HG03196 (cell line): ENCODE results near the gene SPRED2.
"Not testable (repeated sequence)": the region's sequence is repeated elsewhere in the genome, so short reads cannot be mapped to it uniquely, and the experiment has no call there.

Experiments used
- ATAC-seq: cut with Tn5 transposase; IDR thresholded peaks from one replicate; pipeline ENCODE4 v1.9.1; 2021; ENCODE audit not compliant: unreplicated experiment

SPRED2 gene

GRCh38 chr2:65345631-65346030 lies 86.8 kb downstream of the SPRED2 start:
- no peak for ATAC-seq

DNA sequence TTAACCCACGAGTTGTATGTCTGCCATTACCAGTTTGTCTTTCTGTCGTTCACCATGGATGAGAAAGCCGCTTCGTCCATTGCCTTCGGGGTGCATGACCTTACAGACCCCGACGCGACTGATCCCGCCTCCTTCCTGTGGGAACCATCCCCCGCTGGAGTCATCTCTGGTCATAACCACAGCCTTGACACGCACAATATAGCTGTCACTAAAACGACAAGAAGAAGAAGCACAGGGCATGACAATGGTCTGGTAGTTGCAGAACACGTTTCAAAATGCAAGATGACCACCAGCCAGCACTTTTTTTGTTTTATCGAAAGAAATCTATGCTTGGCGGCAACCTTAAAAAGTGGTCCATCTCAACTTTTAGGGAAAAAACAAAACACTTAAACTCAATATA lies 87.7 kb downstream of the SPRED2 start:
- no peak for ATAC-seq

GRCh38 chr2:65344182-65344581 lies 88.2 kb downstream of the SPRED2 start:
- no peak for ATAC-seq

GRCh38 chr2:65343386-65343785 lies 89.0 kb downstream of the SPRED2 start:
- ATAC-seq = no peak

DNA sequence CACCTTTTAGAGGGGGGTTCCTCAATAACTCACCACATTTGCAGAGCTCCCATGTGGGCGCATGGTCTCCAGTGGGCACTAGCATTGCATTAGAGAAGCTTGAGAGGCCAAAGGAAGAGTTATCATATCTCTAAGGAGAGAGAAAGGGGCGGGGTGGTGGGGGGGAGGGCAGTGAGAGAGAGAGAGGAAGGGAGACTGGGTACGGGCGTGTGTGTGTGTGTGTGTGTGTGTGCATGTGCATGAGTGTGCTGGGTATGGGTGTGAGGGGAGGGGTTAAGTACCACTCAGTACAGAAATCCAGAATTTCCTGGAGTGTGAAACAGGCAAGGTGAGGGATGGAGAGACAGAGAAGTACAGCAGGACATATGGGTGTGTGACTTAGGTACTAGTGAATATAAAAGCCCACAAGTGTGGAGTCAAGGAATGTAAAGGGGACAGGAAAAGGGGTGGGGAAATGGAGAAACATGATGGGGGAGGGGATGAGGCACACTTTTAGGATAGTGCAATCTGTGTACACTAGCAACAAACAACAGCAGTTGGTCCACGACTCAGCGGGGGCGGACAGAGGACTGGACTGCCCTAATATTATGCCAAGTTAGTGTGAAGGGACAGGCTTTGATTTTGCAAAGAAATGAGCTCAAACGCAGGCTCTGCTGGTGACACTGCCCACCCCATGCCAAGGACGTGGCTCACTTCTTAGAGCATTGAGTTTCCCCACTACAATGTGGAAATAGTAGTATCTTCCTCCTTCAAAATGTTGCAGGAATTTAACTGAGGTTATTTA lies 91.3 kb downstream of the SPRED2 start:
- no peak for ATAC-seq

GRCh38 chr2:65339648-65340047 lies 92.8 kb downstream of the SPRED2 start:
- ATAC-seq = no peak

GRCh38 chr2:65338830-65339495 lies 93.4 kb downstream of the SPRED2 start:
- not testable (repeated sequence) for ATAC-seq

GRCh38 chr2:65337915-65338314 lies 94.5 kb downstream of the SPRED2 start:
- ATAC-seq = not testable (repeated sequence)

DNA sequence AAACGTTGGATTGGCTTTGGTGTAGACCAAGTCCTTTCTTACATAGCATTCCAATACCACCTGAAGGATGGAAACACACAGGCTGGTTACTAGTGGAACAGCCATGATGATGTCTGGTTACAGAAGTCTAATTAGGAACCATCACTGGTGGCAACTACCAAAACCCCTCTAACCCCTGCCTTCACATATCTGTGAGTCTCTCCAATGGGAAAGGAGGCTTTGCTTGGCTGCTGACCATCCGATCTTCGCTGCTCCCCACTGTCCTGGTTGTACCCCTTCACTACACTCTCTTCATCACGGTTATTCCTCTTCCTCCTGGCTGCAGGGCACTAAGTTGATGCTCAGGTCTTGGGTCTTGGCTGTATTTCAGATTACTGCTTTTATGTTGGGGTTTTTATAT lies 97.7 kb downstream of the SPRED2 start:
- no peak for ATAC-seq

DNA sequence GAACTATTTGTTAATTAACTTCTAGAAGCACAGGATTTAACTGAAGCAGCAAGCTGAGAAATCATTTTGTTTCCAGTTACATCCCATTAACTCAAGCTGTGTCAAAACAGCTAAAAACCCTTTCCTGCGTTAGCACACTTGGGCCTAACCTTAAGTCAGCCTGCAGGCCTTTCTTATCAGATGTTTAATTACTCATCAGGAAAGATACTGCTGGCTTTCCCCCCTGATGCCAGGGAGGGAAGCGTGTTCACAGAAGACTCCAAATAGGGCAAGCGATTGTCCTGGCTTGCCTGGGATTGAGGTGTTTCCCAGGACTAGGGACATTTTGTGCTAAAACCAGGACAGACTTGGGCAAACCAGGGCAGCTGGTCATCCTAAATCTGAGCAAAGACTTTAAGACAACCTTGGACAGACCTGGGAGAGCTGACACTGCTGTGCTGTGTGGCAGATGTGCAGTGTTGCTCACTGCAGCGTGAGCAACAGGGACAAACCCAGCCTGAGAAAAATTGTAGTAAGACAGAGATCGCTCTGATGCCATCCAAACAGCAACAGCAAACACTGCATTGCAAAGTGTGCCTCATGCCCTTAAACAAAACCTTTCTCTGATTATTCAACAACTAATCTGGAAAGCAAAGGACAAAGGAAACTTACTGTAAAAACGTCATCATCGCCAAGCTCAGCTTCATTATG lies 100.9 kb downstream of the SPRED2 start:
- ATAC-seq = no peak

- ATAC-seq = no peak
Observed at GRCh38 chr2:65329525-65329924, 102.9 kb downstream of the SPRED2 start.

DNA sequence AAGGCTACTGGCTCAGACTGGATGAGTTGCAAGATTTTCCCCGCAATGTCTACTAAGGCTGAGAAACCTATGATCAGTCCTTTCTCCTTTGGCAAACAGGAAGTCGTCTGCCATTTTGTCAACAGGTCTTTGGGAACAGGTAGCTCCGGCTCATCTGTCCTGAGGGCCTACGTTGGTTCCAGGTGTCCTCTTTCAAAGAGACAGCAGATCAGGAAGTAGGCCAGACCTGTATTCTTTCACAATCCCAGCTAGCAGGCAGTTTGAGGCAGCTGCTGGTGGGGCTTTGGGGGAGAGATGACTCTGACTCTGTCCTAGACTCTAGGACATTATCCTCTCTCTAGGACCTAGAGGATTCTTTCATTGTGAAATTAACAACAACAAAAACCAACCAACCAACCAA lies 106.1 kb downstream of the SPRED2 start:
- ATAC-seq = no peak

DNA sequence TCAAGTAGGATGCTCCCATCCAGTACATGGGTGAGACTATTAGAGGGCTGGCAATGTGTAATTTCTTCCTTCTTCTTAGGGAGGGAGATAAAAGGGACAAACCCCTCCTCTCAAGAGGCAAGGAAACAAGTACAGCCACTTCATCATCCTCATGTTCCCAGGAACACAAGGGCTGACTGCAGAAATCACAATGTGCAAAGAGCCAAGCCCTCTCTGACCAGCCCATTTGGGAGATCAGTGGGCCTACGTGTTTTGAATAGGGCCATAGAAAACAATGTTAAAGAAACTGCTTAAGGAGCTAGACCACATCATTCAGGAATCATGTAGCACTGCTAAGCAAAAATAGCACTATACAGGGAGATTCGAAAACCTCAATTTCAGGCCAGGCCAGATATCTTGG lies 107.3 kb downstream of the SPRED2 start:
- ATAC-seq = no peak

- ATAC-seq = no peak
Observed at GRCh38 chr2:65320946-65321345, 111.5 kb downstream of the SPRED2 start.

- peak; percentile 56 for ATAC-seq
Observed at GRCh38 chr2:65320042-65320725, 112.2 kb downstream of the SPRED2 start.

DNA sequence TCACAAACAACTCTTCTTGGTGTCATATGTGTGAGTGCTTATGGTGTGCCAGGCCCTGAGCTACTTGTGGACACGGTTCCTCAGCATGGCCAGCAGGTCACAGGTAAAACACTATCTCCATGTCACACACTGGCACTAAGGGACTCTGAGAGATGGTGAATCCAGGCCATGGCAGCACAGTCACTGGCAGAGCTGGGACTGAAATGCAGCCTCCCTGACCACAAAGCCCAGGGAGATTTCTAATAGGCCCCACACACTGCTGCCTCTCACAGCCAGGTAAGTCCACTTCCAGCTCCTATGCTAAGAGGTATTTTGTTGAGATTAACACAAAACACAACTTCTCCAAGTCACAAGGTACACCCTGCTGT lies 112.7 kb downstream of the SPRED2 start:
- ATAC-seq = no peak

DNA sequence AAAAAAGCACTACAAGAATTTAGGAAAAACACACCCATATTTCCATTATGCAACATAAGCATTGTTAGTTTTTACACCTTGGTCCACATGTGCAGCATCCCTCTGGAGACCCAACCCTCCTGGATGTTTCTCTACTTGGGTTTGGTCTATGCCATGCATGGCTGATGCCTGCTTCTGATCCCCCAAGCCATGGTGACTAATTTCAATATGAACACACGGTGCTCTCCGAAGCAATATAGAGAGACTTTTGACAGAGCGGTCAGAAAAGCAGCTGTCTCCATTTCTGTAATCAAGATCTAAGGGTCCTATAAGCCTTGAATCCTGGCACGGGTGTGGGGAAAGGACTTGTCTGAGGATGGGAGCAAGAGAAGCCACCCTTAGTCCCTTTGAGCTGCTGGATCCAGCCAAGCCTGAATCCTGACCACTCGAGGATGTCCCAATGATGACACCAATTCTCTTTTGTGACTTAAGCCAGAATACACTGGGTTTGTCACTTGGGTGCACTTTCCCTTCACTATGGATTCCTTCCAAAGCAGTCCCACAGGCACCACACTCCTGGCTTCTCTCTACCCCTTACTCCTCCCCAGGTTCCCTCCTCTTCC lies 113.2 kb downstream of the SPRED2 start:
- ATAC-seq = no peak

- no peak for ATAC-seq
Observed at GRCh38 chr2:65317841-65318240, 114.6 kb downstream of the SPRED2 start.

DNA sequence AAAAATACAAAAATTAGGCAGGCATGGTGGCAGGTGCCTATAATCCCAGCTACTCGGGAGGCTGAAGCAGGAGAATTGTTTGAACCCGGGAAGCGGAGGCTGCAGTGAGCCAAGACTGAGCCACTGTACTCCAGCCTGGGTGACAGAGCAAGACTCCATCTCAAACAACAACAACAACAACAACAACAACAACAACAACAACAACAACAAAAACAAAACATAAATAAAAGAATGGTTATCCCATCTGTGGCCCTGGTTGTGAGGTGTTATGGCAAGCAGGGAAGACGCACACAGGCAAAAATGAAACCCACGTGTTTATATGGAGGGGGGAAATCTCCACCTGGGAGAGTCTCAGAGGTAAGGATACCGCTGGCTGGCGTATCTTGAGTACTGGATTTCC lies 115.0 kb downstream of the SPRED2 start:
- not testable (repeated sequence) for ATAC-seq

GRCh38 chr2:65316072-65316471 lies 116.3 kb downstream of the SPRED2 start:
- no peak for ATAC-seq

GRCh38 chr2:65314801-65315441 lies 117.5 kb downstream of the SPRED2 start:
- no peak for ATAC-seq
